Left kidney (tissue), 2 donors: Measurements from ENCODE around the gene MBD4. TPM values are rescaled to one million over a fixed set of nuclear protein-coding genes. Genes with fewer than 3 reads are reported as not detected.
"Not testable (repeated sequence)": the region's sequence is repeated elsewhere in the genome, so short reads cannot be mapped to it uniquely, and the experiment has no call there.

Experiments
- DNase-seq: peaks from one replicate; pipeline ENCODE4 v3.0.0-alpha.2; 2013
- polyA plus RNA-seq: library from polyadenylated mRNA; unstranded; fragments of 120-200 nt; gene quantifications from one replicate; pipeline ENCODE4 v1.2.1, GENCODE V29; 2013; ENCODE audit not compliant: insufficient read length

MBD4 gene
- polyA plus RNA-seq, 1 donor, result 54.5 TPM

- DNase-seq, result no peak
Observed at GRCh38 chr3:129412542-129413198, 27.1 kb downstream of the MBD4 start.

GRCh38 chr3:129410971-129411370 is 28.8 kb downstream of the MBD4 start:
- DNase-seq, result no peak

- no peak for DNase-seq
Observed at GRCh38 chr3:129409541-129409940, 30.2 kb downstream of the MBD4 start.

DNA sequence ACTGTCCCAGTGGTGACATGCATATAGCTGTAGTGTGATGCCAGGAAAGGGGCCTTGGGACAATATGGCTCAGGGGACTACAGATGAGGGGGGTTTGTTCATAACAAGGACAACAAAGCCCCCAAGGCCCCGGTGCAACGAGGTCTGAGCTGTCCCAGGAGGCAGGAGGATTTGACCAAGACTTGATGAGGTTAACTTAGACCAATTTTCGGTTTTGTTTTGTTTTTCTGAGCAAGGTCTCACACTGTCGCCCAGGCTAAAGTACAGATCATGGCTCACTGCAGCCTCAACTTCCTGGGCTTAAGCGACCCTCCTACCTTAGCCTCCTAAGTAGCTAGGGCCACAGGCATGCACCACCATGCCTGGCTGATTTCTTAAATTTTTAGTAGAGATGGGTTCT is 35.1 kb downstream of the MBD4 start:
- DNase-seq, result no peak

DNA sequence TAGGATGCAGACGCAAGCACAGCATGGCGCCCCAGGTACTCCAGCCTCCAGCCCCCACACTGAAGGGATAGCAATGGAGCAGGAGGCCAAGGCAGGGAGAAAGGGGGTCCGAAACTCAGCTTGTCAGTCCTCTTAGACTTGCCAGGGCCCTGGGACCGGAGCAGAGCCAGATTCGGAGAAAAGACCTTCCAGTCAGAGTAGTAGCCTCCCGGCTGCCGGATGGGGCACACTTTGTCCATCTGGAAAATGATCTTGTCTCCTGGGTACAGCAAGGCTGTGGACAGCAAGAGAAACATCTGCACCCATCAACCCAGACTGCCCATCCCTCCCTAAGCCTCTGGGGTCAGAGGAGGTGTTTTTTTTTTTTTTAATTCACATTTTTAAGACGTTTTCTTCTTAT is 35.6 kb downstream of the MBD4 start:
- DNase-seq, result no peak

- DNase-seq, result no peak
Observed at GRCh38 chr3:129403450-129403849, 36.3 kb downstream of the MBD4 start.

DNA sequence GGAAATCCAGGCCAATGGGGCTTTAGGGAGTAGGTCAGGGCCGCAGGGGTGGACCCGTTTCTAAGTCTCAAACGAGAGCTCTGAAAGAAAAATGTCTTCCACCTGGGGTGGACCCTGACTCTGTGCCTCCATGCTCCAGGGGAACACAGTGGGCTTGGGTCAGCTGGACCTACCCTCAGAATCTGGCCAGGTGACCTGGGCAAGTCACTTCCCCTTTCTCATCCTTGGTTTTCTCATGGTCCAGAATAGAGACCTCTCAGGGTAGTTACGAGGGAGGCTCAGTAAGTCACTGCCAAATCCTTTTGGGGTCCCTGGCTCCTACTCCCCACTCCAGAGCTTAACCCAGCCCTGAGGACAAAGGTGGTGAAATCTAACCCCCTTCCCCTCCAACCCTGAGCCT is 37.1 kb downstream of the MBD4 start:
- no peak for DNase-seq

DNA sequence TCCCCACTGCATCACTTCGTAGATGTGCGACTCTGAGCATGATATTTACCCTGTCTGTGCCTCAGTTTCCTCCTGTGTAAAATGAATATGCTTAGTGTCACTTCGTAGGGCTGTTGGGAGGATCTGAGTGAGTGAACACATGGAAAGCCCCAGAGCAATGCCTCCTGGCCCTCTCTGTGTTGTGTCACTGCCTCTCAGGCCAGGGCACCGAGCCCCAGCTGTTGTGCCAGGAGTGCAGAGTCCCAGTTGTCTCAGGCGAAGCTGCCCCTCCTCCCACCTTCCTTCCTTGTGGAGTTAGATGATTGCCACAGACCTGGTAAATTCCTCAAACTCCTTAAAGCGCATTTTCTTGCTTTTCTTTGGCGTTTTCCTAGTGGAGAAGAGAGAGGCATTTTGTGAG is 37.5 kb downstream of the MBD4 start:
- no peak for DNase-seq

DNA sequence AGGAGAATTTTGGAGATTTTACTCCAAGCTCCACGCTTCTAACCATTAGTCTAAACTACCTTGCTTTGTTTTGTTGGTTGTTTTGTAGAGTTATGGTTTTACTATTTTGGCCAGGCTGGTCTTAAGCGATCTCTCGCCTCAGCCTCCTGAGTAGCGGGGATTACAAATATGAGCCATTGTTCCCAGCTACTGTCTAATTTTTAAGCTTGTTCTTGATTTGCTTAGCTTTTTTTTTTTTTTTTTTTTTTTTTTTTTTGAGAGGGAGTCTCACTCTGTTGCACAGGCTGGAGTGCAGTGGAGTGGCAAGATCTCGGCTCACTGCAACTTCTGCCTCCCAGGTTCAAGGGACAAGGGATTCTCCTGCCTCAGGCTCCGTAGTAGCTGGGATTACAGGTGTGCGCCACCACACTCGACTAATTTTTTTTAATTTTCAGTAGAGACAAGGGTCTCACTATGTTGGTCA is 39.8 kb downstream of the MBD4 start:
- DNase-seq, result no peak

DNA sequence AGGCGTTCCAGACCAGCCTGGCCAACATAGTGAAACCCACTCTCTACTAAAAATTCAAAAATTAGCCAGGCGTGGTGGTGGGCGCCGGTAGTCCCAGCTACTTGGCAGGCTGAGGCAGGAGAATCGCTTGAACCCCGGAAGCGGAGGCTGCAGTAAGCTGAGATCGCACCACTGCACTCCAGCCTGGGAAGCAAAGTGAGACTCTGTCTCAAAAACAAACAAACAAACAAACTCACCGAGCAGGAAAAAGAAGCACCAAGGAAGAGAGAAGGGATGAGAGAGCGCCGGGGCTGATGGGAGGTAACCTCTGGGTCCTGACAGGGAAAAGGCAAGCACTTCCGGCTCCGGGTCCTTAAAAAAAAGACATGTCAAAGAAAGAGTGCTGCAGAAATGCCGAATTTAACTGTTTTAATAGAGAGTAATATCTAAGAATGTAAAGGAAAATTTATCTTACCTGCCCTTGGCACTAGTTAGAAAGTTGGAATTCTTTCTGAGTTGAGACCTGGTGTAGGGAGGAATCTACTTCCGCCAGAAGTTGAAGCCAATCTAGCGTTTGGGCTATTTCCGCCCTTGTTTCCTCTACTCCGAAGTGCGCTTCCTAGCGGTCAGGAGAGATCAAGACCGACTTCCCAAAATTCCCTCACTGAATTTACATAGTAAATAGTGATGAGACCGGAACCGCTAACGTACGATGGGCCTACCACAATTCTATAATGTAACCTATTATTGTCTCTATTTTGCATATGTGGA is 40.4 kb downstream of the MBD4 start:
- peak; percentile 98 for DNase-seq

DNA sequence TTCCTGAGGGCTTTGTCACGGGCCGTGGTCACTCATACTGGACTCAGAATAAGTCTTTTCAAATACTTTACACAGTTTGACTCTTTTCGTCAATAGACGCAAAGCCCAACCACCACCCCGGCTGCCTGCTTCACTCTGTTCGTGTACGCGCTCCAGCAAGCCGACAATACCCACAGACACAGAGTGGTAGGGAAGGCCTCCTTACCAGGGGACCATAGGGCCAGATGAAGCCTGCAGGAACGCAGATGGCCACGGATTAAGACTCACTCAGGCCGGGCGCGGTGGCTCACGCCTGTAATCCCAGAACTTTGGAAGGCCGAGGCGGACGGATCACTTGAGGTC is 41.0 kb downstream of the MBD4 start:
- no peak for DNase-seq

GRCh38 chr3:129393760-129394564 is 45.8 kb downstream of the MBD4 start:
- DNase-seq, result not testable (repeated sequence)

GRCh38 chr3:129393271-129393670 is 46.5 kb downstream of the MBD4 start:
- DNase-seq, result no peak

DNA sequence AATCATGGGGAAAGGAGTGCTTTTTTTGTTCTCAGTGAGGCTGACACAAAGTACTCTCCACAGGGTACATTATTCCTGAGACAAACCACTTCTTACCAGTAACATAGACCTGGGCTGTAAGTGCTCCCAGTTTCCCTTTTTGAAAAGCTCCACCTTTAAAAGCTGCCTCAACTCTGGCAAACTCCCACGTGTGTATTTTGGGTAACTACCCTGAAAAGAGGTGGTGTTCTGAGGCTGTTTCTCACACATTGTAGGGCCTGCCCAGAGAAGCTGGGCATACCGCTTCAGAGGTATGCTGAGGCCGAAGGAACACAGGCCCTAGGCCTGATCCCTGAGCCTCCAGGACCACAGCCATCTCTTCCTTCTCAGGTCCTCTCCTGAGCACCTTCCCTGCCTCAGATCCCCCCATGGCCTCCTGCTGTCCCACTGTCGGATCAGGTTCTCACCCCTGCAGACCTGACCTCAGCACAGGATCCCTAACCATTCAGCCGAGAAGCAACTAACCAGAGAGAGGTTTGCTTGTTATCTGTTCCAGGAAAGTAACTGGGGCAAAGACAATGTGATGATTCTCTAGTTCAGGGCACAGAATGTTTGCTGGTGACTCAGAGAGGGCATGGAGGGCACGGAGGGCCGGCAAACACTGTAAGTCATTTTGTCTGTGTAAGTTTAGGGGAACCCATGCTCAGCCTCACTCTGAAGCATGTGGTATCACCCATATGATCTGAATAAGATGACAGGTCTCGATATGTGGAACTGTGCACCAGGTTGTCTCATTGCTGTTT is 47.5 kb downstream of the MBD4 start:
- DNase-seq, result not testable (repeated sequence)

GRCh38 chr3:129391583-129391982 is 48.2 kb downstream of the MBD4 start:
- not testable (repeated sequence) for DNase-seq

DNA sequence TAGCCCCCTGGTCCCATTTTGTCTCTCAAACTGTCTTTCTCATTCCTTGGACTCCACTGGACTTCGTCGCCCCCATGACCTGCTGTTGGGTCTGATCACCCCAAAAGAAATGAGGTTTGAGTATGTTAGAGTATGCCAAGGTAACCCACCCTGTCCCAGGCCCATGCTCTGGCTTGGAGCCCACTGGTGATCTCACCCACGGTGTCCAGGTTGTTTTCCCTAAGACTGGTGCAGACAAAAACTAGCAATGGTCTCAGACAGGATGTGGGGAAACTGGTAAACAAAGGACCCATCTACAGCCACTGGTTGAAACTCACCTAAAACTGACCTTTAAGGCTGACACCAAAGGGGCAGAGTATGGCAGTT is 50.2 kb downstream of the MBD4 start:
- no peak for DNase-seq

DNA sequence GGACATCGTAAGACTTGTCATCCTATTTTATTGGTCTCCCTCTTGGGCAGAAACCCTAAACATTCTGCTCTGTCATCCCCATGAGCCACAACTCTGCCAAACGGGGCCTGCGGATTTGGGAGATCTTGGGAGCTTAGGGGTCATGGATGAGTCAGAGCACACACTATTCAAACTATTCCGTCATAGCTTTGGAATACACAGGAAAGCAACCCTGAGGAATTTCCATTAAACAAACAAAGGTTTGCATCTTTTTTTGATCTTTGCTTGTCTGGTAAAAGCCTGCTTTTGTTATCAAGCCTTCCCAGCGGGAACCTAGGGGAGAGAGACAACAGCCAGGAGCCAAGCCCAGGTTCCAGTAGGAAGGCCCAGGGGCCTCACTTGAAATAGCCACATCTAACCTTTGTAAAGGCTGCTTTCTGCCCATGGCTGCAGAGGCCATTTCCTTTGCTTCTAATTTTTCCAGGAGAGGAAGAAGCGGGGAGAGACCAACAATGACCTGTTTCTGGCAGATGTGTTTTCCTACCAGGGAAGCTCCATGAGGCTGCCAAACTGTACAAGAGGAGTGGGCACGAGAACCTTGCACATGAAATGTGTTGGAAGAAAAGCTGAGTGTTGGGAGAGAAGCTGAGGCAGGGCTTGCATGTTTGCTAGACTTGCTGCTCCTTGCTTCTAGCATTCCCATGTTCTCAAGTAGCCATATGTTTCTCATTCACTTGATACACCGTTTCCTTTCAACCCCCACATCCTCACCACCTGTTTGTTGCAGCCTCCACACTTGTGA is 50.8 kb downstream of the MBD4 start:
- DNase-seq, result not testable (repeated sequence)

GRCh38 chr3:129387487-129387886 is 52.3 kb downstream of the MBD4 start:
- DNase-seq, result no peak

- DNase-seq, result no peak
Observed at GRCh38 chr3:129386984-129387383, 52.8 kb downstream of the MBD4 start.

GRCh38 chr3:129385507-129385906 is 54.2 kb downstream of the MBD4 start:
- not testable (repeated sequence) for DNase-seq

DNA sequence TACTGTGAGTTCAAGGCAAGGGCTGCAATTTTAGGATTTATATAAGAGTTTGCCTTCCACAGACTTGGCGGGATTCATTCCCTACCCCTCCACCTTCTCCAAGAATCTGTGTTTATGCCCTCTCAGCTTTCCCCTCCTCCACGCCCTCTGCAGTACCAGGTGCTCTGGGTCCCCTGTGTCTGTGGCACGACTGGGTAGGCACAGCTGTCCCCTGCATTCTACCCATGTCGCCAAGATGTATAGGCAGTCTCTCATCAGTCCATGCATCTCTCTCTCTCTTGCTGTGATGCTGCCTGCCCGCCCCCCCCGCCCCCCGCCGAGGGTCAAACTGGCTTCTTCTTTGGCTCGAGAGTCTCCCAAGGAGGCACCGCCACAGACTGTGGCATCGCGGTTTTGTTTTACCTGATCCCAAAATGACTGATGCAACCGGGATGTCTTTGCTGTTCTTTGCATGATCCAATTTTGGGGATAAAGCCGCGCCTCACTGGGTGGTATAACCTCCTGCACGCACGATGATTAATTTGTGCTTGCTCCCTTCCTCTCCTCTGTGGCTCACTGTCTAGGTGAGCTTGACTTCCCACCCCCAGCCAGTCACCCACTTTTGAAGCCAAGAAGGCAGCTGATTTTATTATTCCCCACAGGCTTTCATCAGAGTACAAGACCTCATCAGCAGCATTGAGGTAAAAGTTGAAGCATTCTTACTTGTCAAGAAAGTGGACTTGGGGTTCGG is 55.0 kb downstream of the MBD4 start:
- no peak for DNase-seq
